GM12878 (cell line): ENCODE measurements around the gene ERMARD. TPM values are rescaled to one million over a fixed set of nuclear protein-coding genes. Genes with fewer than 3 reads are reported as not detected.

Source experiments
- ATAC-seq: fragments of 200-7000 bp; cut with Tn5 transposase; 3 replicates; pipeline ENCODE4 v1.9.1; 2020; ENCODE audit warnings: mild to moderate bottlenecking, moderate library complexity
- BruUV-seq: library from RNA; stranded (reverse); fragments of 400-500 nt; replicated peaks from 2 replicates; lab custom pipeline; 2021; lab: Mats Ljungman, UMichigan
- CTCF ChIA-PET: fragments of 300-600 bp; sonication (Branson Sonifier 250); formaldehyde crosslinking; extraction: SDS; loops from one replicate; lab custom pipeline; 2021; ENCODE audit warnings: inconsistent platforms; lab: Yijun Ruan, JAX
- POLR2A ChIA-PET: fragments of 350-600 bp; formaldehyde crosslinking; extraction: SDS; loops from one replicate; lab custom pipeline; 2021; ENCODE audit warnings: inconsistent platforms; lab: Charles Lee
- RAD21 ChIA-PET: fragments of 300-600 bp; sonication (Branson Sonifier 250); formaldehyde crosslinking; loops from one replicate; lab custom pipeline; 2023; ENCODE audit warnings: antibody characterized with exemption; ENCODE audit not compliant: unreplicated experiment; lab: Charles Lee
- SMC1A ChIA-PET: fragments of 300-600 bp; sonication (Branson Sonifier 250); formaldehyde crosslinking; loops from one replicate; lab custom pipeline; 2023; ENCODE audit not compliant: unreplicated experiment, uncharacterized antibody; lab: Charles Lee
- DNase-seq: peaks from one replicate; pipeline ENCODE4 v3.0.0-alpha.2; 2011; ENCODE audit warnings: low read depth, low spot score
- FAIRE-seq: peaks from 3 replicates; lab custom pipeline; 2011; peaks lifted over from hg19 to GRCh38; lab: Jason Lieb, UNC
- H2AFZ ChIP-seq: 2 replicates; pipeline ENCODE4 v1.6.0; 2011; ENCODE audit warnings: low read depth, low read length, control low read depth; ENCODE audit not compliant: control insufficient read depth
- H3K27ac ChIP-seq: 2 replicates; pipeline ENCODE4 v1.5.1; 2011; ENCODE audit warnings: control low read depth; ENCODE audit not compliant: control insufficient read depth, insufficient read depth
- H3K27me3 ChIP-seq, 2 experiments: replicated peaks in 1 of 2; 2 replicates each; pipeline versions ENCODE4 v1.6.0 to v1.6.1; 2011; ENCODE audit warnings: low read length in 1 of 2; ENCODE audit not compliant: control insufficient read depth in 2 of 2, insufficient read depth in 2 of 2
- H3K36me3 ChIP-seq, 2 experiments: 2 replicates each; pipeline ENCODE4 v1.5.1; 2011; ENCODE audit warnings: low read length in 1 of 2; ENCODE audit not compliant: control insufficient read depth in 2 of 2, insufficient read depth in 2 of 2
- H3K4me1 ChIP-seq: 2 replicates; pipeline ENCODE4 v1.6.1; 2011; ENCODE audit warnings: mild to moderate bottlenecking, low read length, moderate library complexity, mixed read lengths; ENCODE audit not compliant: control insufficient read depth, insufficient read depth
- H3K4me2 ChIP-seq: 2 replicates; pipeline ENCODE4 v1.6.0; 2011; ENCODE audit warnings: control low read depth; ENCODE audit not compliant: control insufficient read depth, insufficient read depth
- H3K4me3 ChIP-seq: fragments of 200-600 bp; sonication (generic); 2 replicates; pipeline ENCODE4 v1.5.1; 2016
- H3K79me2 ChIP-seq: 2 replicates; pipeline ENCODE4 v1.6.0; 2011; ENCODE audit warnings: low read length; ENCODE audit not compliant: control insufficient read depth, insufficient read depth
- H3K9ac ChIP-seq: 2 replicates; pipeline ENCODE4 v1.8.0; 2011; ENCODE audit warnings: low read length, control low read depth, mixed read lengths; ENCODE audit not compliant: control insufficient read depth, insufficient read depth
- H3K9me3 ChIP-seq: replicated peaks from 3 replicates; pipeline ENCODE4 v1.5.1; 2011; ENCODE audit warnings: mild to moderate bottlenecking, low read length; ENCODE audit not compliant: control insufficient read depth, insufficient read depth
- H4K20me1 ChIP-seq: 2 replicates; pipeline ENCODE4 v1.6.0; 2011; ENCODE audit not compliant: control insufficient read depth, insufficient read depth
- ATF7 ChIP-seq: fragments of 450-650 bp; IDR thresholded peaks from 2 replicates; pipeline ENCODE4 v1.6.1; 2016; ENCODE audit warnings: low read depth, mild to moderate bottlenecking
- BACH1 ChIP-seq: fragments of 450-650 bp; IDR thresholded peaks from 2 replicates; pipeline ENCODE4 v1.6.1; 2017; ENCODE audit warnings: mild to moderate bottlenecking, borderline replicate concordance
- CBX5 ChIP-seq: sonication (generic); IDR thresholded peaks from 2 replicates; pipeline ENCODE4 v1.6.1; 2016; ENCODE audit warnings: low read depth, moderate library complexity, mild to moderate bottlenecking, inconsistent platforms
- CREM ChIP-seq: IDR thresholded peaks from 2 replicates; pipeline ENCODE4 v1.6.1; 2014; ENCODE audit warnings: antibody characterized with exemption, low read depth
- IKZF2 ChIP-seq, 2 experiments: fragments of 450-650 bp; IDR thresholded peaks; 2 replicates each; pipeline ENCODE4 v1.6.1; 2017; ENCODE audit warnings: mild to moderate bottlenecking in 2 of 2, moderate library complexity in 2 of 2
- NBN ChIP-seq: fragments of 450-650 bp; IDR thresholded peaks from 2 replicates; pipeline ENCODE4 v1.6.1; 2016
- NFIC ChIP-seq: IDR thresholded peaks from 2 replicates; pipeline ENCODE4 v1.6.1; 2012; ENCODE audit warnings: low read depth, mild to moderate bottlenecking, inconsistent platforms, low read length, moderate library complexity
- SPI1 ChIP-seq: IDR thresholded peaks from 2 replicates; pipeline ENCODE4 v1.6.1; 2011; ENCODE audit warnings: low read depth, mild to moderate bottlenecking, low read length, moderate library complexity, borderline replicate concordance; ENCODE audit not compliant: insufficient read depth
- SREBF2 ChIP-seq: IDR thresholded peaks from 2 replicates; pipeline ENCODE4 v1.6.1; 2012; ENCODE audit warnings: mild to moderate bottlenecking, low read length
- TAF1 ChIP-seq: IDR thresholded peaks from 2 replicates; pipeline ENCODE4 v1.6.1; 2011; ENCODE audit warnings: mild to moderate bottlenecking, low read depth, low read length, borderline replicate concordance
- ZBTB40 ChIP-seq: fragments of 450-650 bp; IDR thresholded peaks from 2 replicates; pipeline ENCODE4 v1.6.1; 2016; ENCODE audit warnings: mild to moderate bottlenecking, moderate library complexity, borderline replicate concordance
- ZNF384 ChIP-seq: IDR thresholded peaks from 2 replicates; pipeline ENCODE4 v1.6.1; 2012; ENCODE audit warnings: low read depth, mild to moderate bottlenecking, low read length, improper control_type of control experiment, borderline replicate concordance
- WGBS: methylation state at CpG from one replicate; pipeline ENCODE4 v1.1.6; 2016; ENCODE audit warnings: low lambda C conversion rate; ENCODE audit not compliant: insufficient replicate concordance, insufficient coverage; ENCODE audit errors: missing lambda C conversion rate; 5-methylcytosine and 5-hydroxymethylcytosine counted together
- in situ Hi-C: fragments of 300-500 bp; cut with MboI; formaldehyde crosslinking; loops from 9 replicates; pipeline ENCODE4 v1.14.3; 2018; ENCODE audit warnings: mixed read lengths
- intact Hi-C: fragments of 100-400 bp; cut with micrococcal nuclease; formaldehyde crosslinking; loops from one replicate; pipeline ENCODE4 v1.14.2; 2022; ENCODE audit not compliant: unreplicated experiment
- polyA plus RNA-seq, 11 experiments: library from polyadenylated mRNA; depleted of rRNA in 4 of 11; unstranded in 6 of 11; stranded (reverse) in 5 of 11; fragments of >200 nt; fragmentation: Nextera tagmentation in 4 of 11; fragmentation: Illumina TruSeq in 1 of 11; extraction: Ambion mirVana in 4 of 11; extraction: Trizol in 1 of 11; gene quantifications; 1 replicate in 1 of 11; 2 replicates in 10 of 11; pipeline versions ENCODE4 v1.2.1 to v1.2.3, GENCODE V29; 2011 to 2016; ENCODE audit warnings: inconsistent platforms in 2 of 11, missing spikeins in 2 of 11, low read depth in 1 of 11
- total RNA-seq, 4 experiments: library from RNA; depleted of rRNA in 3 of 4; stranded (reverse); fragments of >200 nt in 3 of 4; fragmentation: Illumina TruSeq in 1 of 4; extraction: Trizol in 1 of 4; gene quantifications; 2 replicates each; pipeline versions ENCODE4 v1.2.1 to v1.2.3, GENCODE V29; 2013 to 2021
- TF ChIP-seq, protein P1 (sequence below): fragments of 450-650 bp; formaldehyde crosslinking; IDR thresholded peaks from 2 replicates; pipeline ENCODE4 v1.4.0; 2020; ENCODE audit warnings: mild to moderate bottlenecking, moderate library complexity

ERMARD gene
- total and polyA plus RNA-seq, 10 of the 15 experiments (the other 5 are each of a cell fraction or from before 2014, with no cell fraction given) = 24.4 to 63.3 (median 34.1) TPM

DNA sequence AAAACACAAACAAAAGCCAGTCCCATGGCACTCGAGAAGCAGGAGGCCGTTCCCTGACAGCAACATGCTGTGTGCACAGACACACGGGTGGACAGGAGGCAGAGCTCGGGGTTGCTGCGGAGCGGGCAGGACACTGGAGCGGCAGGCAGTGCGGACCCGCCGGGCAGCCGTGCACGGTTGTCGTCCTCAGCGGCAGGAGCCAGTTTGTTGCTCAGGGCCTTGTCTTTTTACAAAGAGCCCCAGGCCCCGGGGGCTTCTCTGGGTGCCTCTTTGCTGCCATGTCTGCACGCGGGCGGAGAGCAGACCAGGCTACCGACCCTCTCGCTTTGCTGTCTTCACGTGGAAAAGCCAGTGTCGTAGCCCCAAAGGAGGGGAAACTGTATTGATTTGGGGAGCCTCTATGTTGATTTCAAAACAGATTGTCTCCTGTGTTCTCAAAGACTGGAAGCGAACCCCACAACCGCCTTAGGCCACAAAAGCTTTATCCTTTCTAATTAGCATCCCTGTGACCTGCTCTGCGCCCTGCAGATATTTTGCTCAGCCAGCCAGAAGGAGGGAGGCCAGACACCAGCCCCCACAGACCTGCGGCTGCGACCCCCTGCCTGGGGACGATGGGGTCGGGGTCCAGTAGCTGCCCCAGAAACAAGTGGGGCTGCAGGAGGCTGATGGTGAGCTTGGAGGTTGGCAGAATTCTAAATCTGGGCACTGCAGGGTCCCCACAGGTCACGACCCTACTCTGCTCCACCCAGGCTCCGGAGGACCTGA is 50.2 kb downstream of the ERMARD start (continued):
- TF ChIP-seq ATF7 (no peak), TAF1 (no peak), SREBF2 (no peak), BACH1 (no peak)
- TF ChIP-seq, all 136 proteins: peak for 0

DNA sequence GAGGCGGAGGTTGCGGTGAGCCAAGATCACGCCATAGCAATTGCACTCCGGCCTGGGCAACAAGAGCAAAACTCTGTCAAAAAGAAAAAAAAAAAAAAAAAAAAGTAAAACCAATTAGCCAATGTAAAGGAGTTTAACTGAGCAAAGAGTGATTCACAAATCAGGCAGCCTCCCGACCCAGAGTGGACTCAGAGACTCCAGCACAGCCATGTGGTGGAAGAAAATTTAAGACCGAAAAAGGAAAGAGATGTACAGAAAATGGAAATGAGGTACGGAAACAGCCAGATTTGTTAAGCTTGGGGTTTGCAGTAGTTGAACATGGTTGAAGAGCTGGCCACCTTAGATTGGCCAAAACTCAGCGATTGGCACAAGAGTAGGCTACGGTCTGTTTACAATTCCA is 51.4 kb downstream of the ERMARD start:
- Histone ChIP-seq H3K79me2 (no peaks in the 10 kb centered on the region), H3K4me2 (no peak overlapping the region), H3K4me3 (no peak overlapping the region), H3K27me3 (peaks cover 0 to 3% of the 10 kb centered on the region in 2 experiments; a peak in 2 of 4 replicates), H3K27ac (no peak overlapping the region), H4K20me1 (no peaks in the 10 kb centered on the region), H2AFZ (no peak overlapping the region), H3K9me3 (no peaks in the 10 kb centered on the region), H3K36me3 (no peaks in the 10 kb centered on the region), H3K9ac (no peak overlapping the region), H3K4me1 (peaks cover 5% of the 10 kb centered on the region; the same call in 1 of the 2 replicates)
- no peak for FAIRE-seq
- intact Hi-C loops = no loop called here
- ATAC-seq = no peak
- ChIA-PET SMC1A (interaction anchor here (1.6 kb wide), 1 partner anchor 491 kb away, joined by 4 read pairs; no protein-coding TSS in a partner anchor), RAD21 (interaction anchor here (1.1 kb wide), 1 partner anchor 12 kb away, joined by 5 read pairs; no protein-coding TSS in a partner anchor), POLR2A (no interaction called here), CTCF (interaction anchor here (2.6 to 5.8 kb wide), 2 partner anchors 13 to 727 kb away, joined by 9 to 35 read pairs; no protein-coding TSS in a partner anchor)
- BruUV-seq = no TSS peak
- TF ChIP-seq ZNF384 (no peak), CREM (no peak), IKZF2 (IDR thresholded peaks at IDR 0.05) (no peak), NBN (no peak), NFIC (no peak), CBX5 (no peak), SPI1 (no peak), ZBTB40 (no peak)
- TF ChIP-seq, protein P1, sequence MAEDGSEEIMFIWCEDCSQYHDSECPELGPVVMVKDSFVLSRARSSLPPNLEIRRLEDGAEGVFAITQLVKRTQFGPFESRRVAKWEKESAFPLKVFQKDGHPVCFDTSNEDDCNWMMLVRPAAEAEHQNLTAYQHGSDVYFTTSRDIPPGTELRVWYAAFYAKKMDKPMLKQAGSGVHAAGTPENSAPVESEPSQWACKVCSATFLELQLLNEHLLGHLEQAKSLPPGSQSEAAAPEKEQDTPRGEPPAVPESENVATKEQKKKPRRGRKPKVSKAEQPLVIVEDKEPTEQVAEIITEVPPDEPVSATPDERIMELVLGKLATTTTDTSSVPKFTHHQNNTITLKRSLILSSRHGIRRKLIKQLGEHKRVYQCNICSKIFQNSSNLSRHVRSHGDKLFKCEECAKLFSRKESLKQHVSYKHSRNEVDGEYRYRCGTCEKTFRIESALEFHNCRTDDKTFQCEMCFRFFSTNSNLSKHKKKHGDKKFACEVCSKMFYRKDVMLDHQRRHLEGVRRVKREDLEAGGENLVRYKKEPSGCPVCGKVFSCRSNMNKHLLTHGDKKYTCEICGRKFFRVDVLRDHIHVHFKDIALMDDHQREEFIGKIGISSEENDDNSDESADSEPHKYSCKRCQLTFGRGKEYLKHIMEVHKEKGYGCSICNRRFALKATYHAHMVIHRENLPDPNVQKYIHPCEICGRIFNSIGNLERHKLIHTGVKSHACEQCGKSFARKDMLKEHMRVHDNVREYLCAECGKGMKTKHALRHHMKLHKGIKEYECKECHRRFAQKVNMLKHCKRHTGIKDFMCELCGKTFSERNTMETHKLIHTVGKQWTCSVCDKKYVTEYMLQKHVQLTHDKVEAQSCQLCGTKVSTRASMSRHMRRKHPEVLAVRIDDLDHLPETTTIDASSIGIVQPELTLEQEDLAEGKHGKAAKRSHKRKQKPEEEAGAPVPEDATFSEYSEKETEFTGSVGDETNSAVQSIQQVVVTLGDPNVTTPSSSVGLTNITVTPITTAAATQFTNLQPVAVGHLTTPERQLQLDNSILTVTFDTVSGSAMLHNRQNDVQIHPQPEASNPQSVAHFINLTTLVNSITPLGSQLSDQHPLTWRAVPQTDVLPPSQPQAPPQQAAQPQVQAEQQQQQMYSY (CRISPR knock-in tag) = no peak
- in situ Hi-C loops = no loop called here
- no peak for DNase-seq
- WGBS = 45% methylated on average over 8 of the region's 9 CpGs
